ENCODE measurements around the gene RAI1.

Gene RAI1

DNA sequence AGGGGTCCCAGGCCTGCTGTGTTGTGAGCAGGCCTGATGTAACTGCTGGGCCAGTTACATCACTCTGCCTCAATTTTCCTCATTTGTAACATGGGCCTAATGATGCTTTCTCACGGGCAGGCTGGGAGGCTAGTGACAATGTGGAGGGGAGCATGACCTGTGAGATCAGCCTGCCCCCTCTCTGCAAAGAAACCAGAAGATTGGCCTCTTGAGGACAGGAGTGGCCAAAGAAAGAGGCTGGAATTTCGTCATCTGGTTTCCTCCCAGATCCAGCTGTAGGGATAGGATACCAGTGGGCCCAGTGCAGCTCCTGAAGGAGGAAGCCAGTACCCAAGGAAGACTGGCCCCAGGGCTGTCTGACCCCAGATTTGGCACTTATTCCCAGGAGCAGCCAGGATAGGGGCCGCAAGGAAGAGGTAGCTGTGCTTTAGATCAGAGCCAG lies 156.1 kb downstream of the RAI1 start:
- no peak for ATAC-seq
- TF ChIP-seq TSHZ2 (CRISPR knock-in tag; IDR thresholded peaks at IDR 0.05) (0 out of 2 replicates have a peak, but pooled peaks have one; percentile 16), OSR1 (CRISPR knock-in tag; IDR thresholded peaks at IDR 0.05) (no peak)

DNA sequence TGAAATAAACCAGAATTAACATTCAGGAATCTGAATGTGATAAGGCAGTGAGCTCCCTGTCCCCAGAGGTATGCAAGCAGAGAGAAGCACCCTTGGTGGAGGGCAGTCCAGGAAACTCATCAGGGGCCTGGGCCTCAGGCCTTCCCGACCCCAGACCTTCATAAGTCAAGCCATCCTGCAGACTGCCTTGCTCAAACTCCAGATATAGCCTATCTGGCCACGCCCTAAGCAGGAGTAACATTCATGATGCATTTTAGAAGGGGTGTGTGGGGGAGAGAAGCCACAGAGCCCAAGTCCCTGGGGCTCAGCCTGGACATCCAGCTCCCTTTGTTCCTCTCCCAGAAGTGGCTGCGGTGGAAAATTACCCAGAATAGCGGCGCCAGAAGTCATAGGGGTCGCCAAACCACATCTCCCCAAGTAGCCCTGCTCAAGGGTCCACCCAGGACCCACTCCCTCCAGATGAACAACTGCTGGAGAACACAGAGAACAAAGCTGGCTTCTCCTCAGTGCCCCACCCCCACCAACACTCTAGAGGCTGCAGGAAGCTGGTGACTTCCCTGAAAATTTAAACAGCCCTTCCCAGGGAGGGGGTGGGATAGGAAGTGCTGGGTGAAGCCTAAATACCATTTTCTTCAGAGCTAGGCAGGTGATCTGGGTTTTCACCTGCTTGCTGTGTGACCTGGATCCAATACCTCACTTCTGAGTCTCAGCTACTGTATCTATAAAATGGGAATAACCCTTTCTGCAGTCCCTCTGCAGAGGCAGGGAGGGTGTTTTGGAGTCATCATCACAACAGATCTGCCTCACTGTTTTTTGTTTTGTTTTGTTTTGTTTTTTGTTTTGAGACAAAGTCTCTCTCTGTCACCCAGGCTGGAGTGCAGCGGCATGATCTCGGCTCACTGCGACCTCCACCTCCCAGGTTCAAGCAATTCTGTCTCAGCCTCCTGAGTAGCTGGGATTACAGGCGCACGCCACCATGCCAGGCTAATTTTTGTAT lies 157.0 kb downstream of the RAI1 start:
- TF ChIP-seq CSDC2 (CRISPR knock-in tag; IDR thresholded peaks at IDR 0.05): no peak
- ATAC-seq: no peak

- ATAC-seq: peak; percentile 65
- no peak; the same call in 1 of the 2 replicates for TF ChIP-seq CSDC2 (CRISPR knock-in tag; IDR thresholded peaks at IDR 0.05)
- TF ChIP-seq ZNF565 (CRISPR knock-in tag; conservative IDR thresholded peaks at IDR 0.05; ENCODE audit: low read depth): no peak
- TF ChIP-seq ISL1 (CRISPR knock-in tag; IDR thresholded peaks at IDR 0.05): peak; percentile 22; the same call in 1 of the 2 replicates
- TF ChIP-seq PPARA (CRISPR knock-in tag; IDR thresholded peaks at IDR 0.05; ENCODE audit: borderline replicate concordance): no peak
- TF ChIP-seq, protein P1, sequence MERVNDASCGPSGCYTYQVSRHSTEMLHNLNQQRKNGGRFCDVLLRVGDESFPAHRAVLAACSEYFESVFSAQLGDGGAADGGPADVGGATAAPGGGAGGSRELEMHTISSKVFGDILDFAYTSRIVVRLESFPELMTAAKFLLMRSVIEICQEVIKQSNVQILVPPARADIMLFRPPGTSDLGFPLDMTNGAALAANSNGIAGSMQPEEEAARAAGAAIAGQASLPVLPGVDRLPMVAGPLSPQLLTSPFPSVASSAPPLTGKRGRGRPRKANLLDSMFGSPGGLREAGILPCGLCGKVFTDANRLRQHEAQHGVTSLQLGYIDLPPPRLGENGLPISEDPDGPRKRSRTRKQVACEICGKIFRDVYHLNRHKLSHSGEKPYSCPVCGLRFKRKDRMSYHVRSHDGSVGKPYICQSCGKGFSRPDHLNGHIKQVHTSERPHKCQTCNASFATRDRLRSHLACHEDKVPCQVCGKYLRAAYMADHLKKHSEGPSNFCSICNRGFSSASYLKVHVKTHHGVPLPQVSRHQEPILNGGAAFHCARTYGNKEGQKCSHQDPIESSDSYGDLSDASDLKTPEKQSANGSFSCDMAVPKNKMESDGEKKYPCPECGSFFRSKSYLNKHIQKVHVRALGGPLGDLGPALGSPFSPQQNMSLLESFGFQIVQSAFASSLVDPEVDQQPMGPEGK (CRISPR knock-in tag; IDR thresholded peaks at IDR 0.05; ENCODE audit: borderline replicate concordance): no peak
- TF ChIP-seq ZC3H10 (CRISPR knock-in tag; IDR thresholded peaks at IDR 0.05): peak; percentile 66
- TF ChIP-seq OSR1 (CRISPR knock-in tag; IDR thresholded peaks at IDR 0.05): no peak
- TF ChIP-seq BACH2 (CRISPR knock-in tag; IDR thresholded peaks at IDR 0.05; ENCODE audit: borderline replicate concordance): no peak
- TF ChIP-seq TSHZ2 (CRISPR knock-in tag; IDR thresholded peaks at IDR 0.05): no peak
- TF ChIP-seq ZNF70 (CRISPR knock-in tag; IDR thresholded peaks at IDR 0.05): no peak
- no peak for TF ChIP-seq ARNTL (CRISPR knock-in tag; IDR thresholded peaks at IDR 0.05; ENCODE audit: borderline replicate concordance, low read depth)
- no peak for TF ChIP-seq ZFP30 (CRISPR knock-in tag; IDR thresholded peaks at IDR 0.05)
- TF ChIP-seq TCF4 (CRISPR knock-in tag; IDR thresholded peaks at IDR 0.05; ENCODE audit: borderline replicate concordance): no peak; the same call in 1 of the 2 replicates
- TF ChIP-seq CSRNP3 (CRISPR knock-in tag; IDR thresholded peaks at IDR 0.05): peak; percentile 67; the same call in 1 of the 2 replicates
- no peak for TF ChIP-seq TOX (CRISPR knock-in tag; IDR thresholded peaks at IDR 0.05; ENCODE audit: borderline replicate concordance)
- TF ChIP-seq GLIS3 (CRISPR knock-in tag; IDR thresholded peaks at IDR 0.05): no peak
- TF ChIP-seq RARB (CRISPR knock-in tag; IDR thresholded peaks at IDR 0.05): no peak
- TF ChIP-seq ZFP3 (CRISPR knock-in tag; IDR thresholded peaks at IDR 0.05): peak; percentile 58
- TF ChIP-seq SNAI2 (CRISPR knock-in tag; IDR thresholded peaks at IDR 0.05): peak; percentile 14; the same call in 1 of the 2 replicates
- no peak for TF ChIP-seq CREB5 (CRISPR knock-in tag; IDR thresholded peaks at IDR 0.05; ENCODE audit: low read depth)
- TF ChIP-seq, protein P2, sequence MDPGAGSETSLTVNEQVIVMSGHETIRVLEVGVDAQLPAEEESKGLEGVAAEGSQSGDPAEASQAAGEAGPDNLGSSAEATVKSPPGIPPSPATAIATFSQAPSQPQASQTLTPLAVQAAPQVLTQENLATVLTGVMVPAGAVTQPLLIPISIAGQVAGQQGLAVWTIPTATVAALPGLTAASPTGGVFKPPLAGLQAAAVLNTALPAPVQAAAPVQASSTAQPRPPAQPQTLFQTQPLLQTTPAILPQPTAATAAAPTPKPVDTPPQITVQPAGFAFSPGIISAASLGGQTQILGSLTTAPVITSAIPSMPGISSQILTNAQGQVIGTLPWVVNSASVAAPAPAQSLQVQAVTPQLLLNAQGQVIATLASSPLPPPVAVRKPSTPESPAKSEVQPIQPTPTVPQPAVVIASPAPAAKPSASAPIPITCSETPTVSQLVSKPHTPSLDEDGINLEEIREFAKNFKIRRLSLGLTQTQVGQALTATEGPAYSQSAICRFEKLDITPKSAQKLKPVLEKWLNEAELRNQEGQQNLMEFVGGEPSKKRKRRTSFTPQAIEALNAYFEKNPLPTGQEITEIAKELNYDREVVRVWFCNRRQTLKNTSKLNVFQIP (CRISPR knock-in tag; IDR thresholded peaks at IDR 0.05; ENCODE audit: borderline replicate concordance, low read depth): no peak
- TF ChIP-seq ESRRG (CRISPR knock-in tag; IDR thresholded peaks at IDR 0.05): 0 out of 2 replicates have a peak, but pooled peaks have one; percentile 35
- no peak for TF ChIP-seq ZNF8 (CRISPR knock-in tag; IDR thresholded peaks at IDR 0.05)
These were observed 158.8 kb downstream of the RAI1 start for GRCh38 chr17:17839791-17840707.

Measured in SK-N-SH treated with all-trans-retinoic acid at 6 μM for 48 hours (cell line).